OCI-LY7 (cell line): ENCODE measurements around the gene CHRFAM7A. TPM values are rescaled to one million over a fixed set of nuclear protein-coding genes. Genes with fewer than 3 reads are reported as not detected.
"Not testable (repeated sequence)": the region's sequence is repeated elsewhere in the genome, so short reads cannot be mapped to it uniquely, and the experiment has no call there.

Experiments
- BruUV-seq: library from RNA; stranded (reverse); fragments of 400-500 nt; replicated peaks from 2 replicates; lab custom pipeline; 2021; lab: Mats Ljungman, UMichigan
- CTCF ChIA-PET: fragments of 300-600 bp; sonication (Branson Sonifier 250); formaldehyde crosslinking; loops from one replicate; lab custom pipeline; 2022; ENCODE audit warnings: antibody characterized with exemption; ENCODE audit not compliant: unreplicated experiment; lab: Charles Lee
- POLR2A ChIA-PET: fragments of 300-600 bp; sonication (Branson Sonifier 250); formaldehyde crosslinking; loops from one replicate; lab custom pipeline; 2022; ENCODE audit warnings: antibody characterized with exemption; lab: Charles Lee
- DNase-seq: peaks from one replicate; pipeline ENCODE4 v3.0.0-alpha.2; 2015; ENCODE audit warnings: low spot score
- H2AFZ ChIP-seq: fragments of 200-600 bp; sonication (generic), shearing (Covaris generic); 2 replicates; pipeline ENCODE4 v1.6.1; 2014; ENCODE audit warnings: mild to moderate bottlenecking, antibody characterized with exemption, low read length, moderate library complexity
- H3K27ac ChIP-seq: fragments of 200-600 bp; sonication (generic); 2 replicates; pipeline ENCODE4 v1.5.1; 2014; ENCODE audit warnings: mixed run types, low read depth, mild to moderate bottlenecking, moderate library complexity, low read length, inconsistent platforms; ENCODE audit not compliant: poor library complexity, severe bottlenecking
- H3K36me3 ChIP-seq: fragments of 200-600 bp; sonication (generic); 2 replicates; pipeline ENCODE4 v1.6.1; 2014; ENCODE audit warnings: mild to moderate bottlenecking, antibody characterized with exemption, low read length, moderate library complexity, mixed read lengths; ENCODE audit not compliant: insufficient read depth
- H3K4me1 ChIP-seq: fragments of 200-600 bp; sonication (generic); 2 replicates; pipeline ENCODE4 v1.5.1; 2014; ENCODE audit warnings: mild to moderate bottlenecking, low read length; ENCODE audit not compliant: insufficient read depth, poor library complexity, severe bottlenecking
- H3K4me2 ChIP-seq: fragments of 200-600 bp; sonication (generic); 2 replicates; pipeline ENCODE4 v1.6.1; 2014; ENCODE audit warnings: mild to moderate bottlenecking, low read length
- H3K4me3 ChIP-seq: fragments of 200-600 bp; sonication (generic); 2 replicates; pipeline ENCODE4 v1.5.1; 2014; ENCODE audit warnings: mild to moderate bottlenecking, low read depth, low read length; ENCODE audit not compliant: poor library complexity, severe bottlenecking
- H3K79me2 ChIP-seq: fragments of 200-600 bp; sonication (generic); 2 replicates; pipeline ENCODE4 v1.6.1; 2016; ENCODE audit warnings: low read depth, mild to moderate bottlenecking, low read length, moderate library complexity, mixed read lengths; ENCODE audit not compliant: insufficient read depth
- H3K9me2 ChIP-seq: fragments of 200-600 bp; sonication (generic); 2 replicates; pipeline ENCODE4 v1.6.1; 2016; ENCODE audit warnings: mild to moderate bottlenecking, low read length, mixed read lengths; ENCODE audit not compliant: insufficient read depth
- H3K9me3 ChIP-seq: fragments of 200-600 bp; sonication (generic); 2 replicates; pipeline ENCODE4 v1.6.1; 2014; ENCODE audit warnings: mild to moderate bottlenecking, mixed run types, low read length, mixed read lengths
- H4K20me1 ChIP-seq: fragments of 200-600 bp; sonication (generic); 2 replicates; pipeline ENCODE4 v1.6.1; 2014; ENCODE audit warnings: mild to moderate bottlenecking, antibody characterized with exemption, low read length, moderate library complexity, mixed read lengths; ENCODE audit not compliant: insufficient read depth
- intact Hi-C: fragments of 100-400 bp; cut with micrococcal nuclease; formaldehyde crosslinking; loops from one replicate; pipeline ENCODE4 v1.10.0; 2022; ENCODE audit not compliant: unreplicated experiment
- total RNA-seq, 2 experiments: library from RNA; depleted of rRNA in 1 of 2; stranded (reverse); fragments of >200 nt in 1 of 2; shearing (Covaris generic) in 1 of 2; gene quantifications; 2 replicates each; pipeline ENCODE4 v1.2.3, GENCODE V29; 2014 to 2022

CHRFAM7A gene
- total RNA-seq, 2 experiments from 2014 or later, result 2.1 TPM; not detected in 1

GRCh38 chr15:30374862-30375261 lies 18.5 kb downstream of the CHRFAM7A start:
- H3K9me2 ChIP-seq, intact Hi-C loops, H3K4me2 ChIP-seq, H3K4me1 ChIP-seq, BruUV-seq, H3K79me2 ChIP-seq, H2AFZ ChIP-seq, CTCF ChIA-PET, H3K36me3 ChIP-seq, H4K20me1 ChIP-seq, H3K9me3 ChIP-seq, H3K27ac ChIP-seq, POLR2A ChIA-PET, DNase-seq, H3K4me3 ChIP-seq: not testable (repeated sequence)

- intact Hi-C loops, H3K27ac ChIP-seq, POLR2A ChIA-PET, H2AFZ ChIP-seq, H3K4me1 ChIP-seq, CTCF ChIA-PET, H3K9me3 ChIP-seq, BruUV-seq, H3K36me3 ChIP-seq, H3K4me2 ChIP-seq, H3K9me2 ChIP-seq, H3K4me3 ChIP-seq, DNase-seq, H4K20me1 ChIP-seq, H3K79me2 ChIP-seq: not testable (repeated sequence)
Observed at GRCh38 chr15:30368271-30368670, 25.1 kb downstream of the CHRFAM7A start.

- POLR2A ChIA-PET, H3K9me3 ChIP-seq, intact Hi-C loops, H3K9me2 ChIP-seq, H3K4me2 ChIP-seq, BruUV-seq, CTCF ChIA-PET, DNase-seq, H3K27ac ChIP-seq, H4K20me1 ChIP-seq, H2AFZ ChIP-seq, H3K4me3 ChIP-seq, H3K36me3 ChIP-seq, H3K4me1 ChIP-seq, H3K79me2 ChIP-seq: not testable (repeated sequence)
Observed at GRCh38 chr15:30367246-30367645, 26.1 kb downstream of the CHRFAM7A start.

GRCh38 chr15:30361404-30361803 lies 31.9 kb downstream of the CHRFAM7A start:
- H3K79me2 ChIP-seq, H3K4me3 ChIP-seq, POLR2A ChIA-PET, intact Hi-C loops, DNase-seq, H3K4me1 ChIP-seq, H2AFZ ChIP-seq, H3K9me3 ChIP-seq, CTCF ChIA-PET, H4K20me1 ChIP-seq, H3K9me2 ChIP-seq, H3K36me3 ChIP-seq, H3K27ac ChIP-seq, BruUV-seq, H3K4me2 ChIP-seq: not testable (repeated sequence)

GRCh38 chr15:30360990-30361389 lies 32.4 kb downstream of the CHRFAM7A start:
- H4K20me1 ChIP-seq, H3K27ac ChIP-seq, H3K36me3 ChIP-seq, H3K79me2 ChIP-seq, intact Hi-C loops, H3K4me2 ChIP-seq, CTCF ChIA-PET, H2AFZ ChIP-seq, DNase-seq, H3K4me1 ChIP-seq, H3K9me3 ChIP-seq, H3K4me3 ChIP-seq, H3K9me2 ChIP-seq, POLR2A ChIA-PET, BruUV-seq: not testable (repeated sequence)

GRCh38 chr15:30355043-30355442 lies 38.3 kb downstream of the CHRFAM7A start:
- H3K9me3 ChIP-seq, H2AFZ ChIP-seq, CTCF ChIA-PET, BruUV-seq, H3K36me3 ChIP-seq, intact Hi-C loops, H3K27ac ChIP-seq, DNase-seq, H3K4me3 ChIP-seq, H3K79me2 ChIP-seq, POLR2A ChIA-PET, H3K4me2 ChIP-seq, H3K9me2 ChIP-seq, H3K4me1 ChIP-seq, H4K20me1 ChIP-seq: not testable (repeated sequence)

GRCh38 chr15:30349803-30350202 lies 43.5 kb downstream of the CHRFAM7A start:
- H3K9me2 ChIP-seq, H4K20me1 ChIP-seq, H3K9me3 ChIP-seq, H3K4me3 ChIP-seq, DNase-seq, H3K4me2 ChIP-seq, H3K27ac ChIP-seq, BruUV-seq, POLR2A ChIA-PET, H3K36me3 ChIP-seq, H3K4me1 ChIP-seq, intact Hi-C loops, CTCF ChIA-PET, H2AFZ ChIP-seq, H3K79me2 ChIP-seq: not testable (repeated sequence)
